SJSA1 (cell line): ENCODE data around the gene SSBP2. TPM values are rescaled to one million over a fixed set of nuclear protein-coding genes. Genes with fewer than 3 reads are reported as not detected.

Source experiments
- DNase-seq, 2 experiments: peaks; one replicate each; pipeline ENCODE4 v3.0.0-alpha.2; 2015 to 2020; ENCODE audit warnings: low spot score in 2 of 2, low read depth in 1 of 2
- H3K27ac ChIP-seq: fragments of 250-450 bp; sonication (Bioruptor Pico); 2 replicates; pipeline ENCODE4 v1.5.1; 2020; ENCODE audit warnings: mild to moderate bottlenecking, moderate library complexity
- H3K27me3 ChIP-seq: fragments of 250-450 bp; sonication (Bioruptor Pico); replicated peaks from 2 replicates; pipeline ENCODE4 v1.5.1; 2020; ENCODE audit warnings: mild to moderate bottlenecking, moderate library complexity
- H3K36me3 ChIP-seq: fragments of 250-450 bp; sonication (Bioruptor Pico); 2 replicates; pipeline ENCODE4 v1.5.1; 2020; ENCODE audit warnings: mild to moderate bottlenecking
- H3K4me1 ChIP-seq: fragments of 250-450 bp; sonication (Bioruptor Pico); replicated peaks from 2 replicates; pipeline ENCODE4 v1.6.1; 2021; ENCODE audit warnings: mild to moderate bottlenecking
- H3K4me3 ChIP-seq: fragments of 250-450 bp; sonication (Bioruptor Pico); 2 replicates; pipeline ENCODE4 v1.5.1; 2020; ENCODE audit warnings: mild to moderate bottlenecking
- H3K9me3 ChIP-seq: fragments of 250-450 bp; sonication (Bioruptor Pico); replicated peaks from 2 replicates; pipeline ENCODE4 v1.5.1; 2020; ENCODE audit warnings: mild to moderate bottlenecking
- total RNA-seq: library from RNA; depleted of rRNA; stranded (reverse); fragments of >200 nt; shearing (Covaris generic); gene quantifications from 2 replicates; pipeline ENCODE4 v1.2.3, GENCODE V29; 2014

SSBP2 gene
- total RNA-seq, 1 experiment from 2014 or later = 4.7 TPM

DNA sequence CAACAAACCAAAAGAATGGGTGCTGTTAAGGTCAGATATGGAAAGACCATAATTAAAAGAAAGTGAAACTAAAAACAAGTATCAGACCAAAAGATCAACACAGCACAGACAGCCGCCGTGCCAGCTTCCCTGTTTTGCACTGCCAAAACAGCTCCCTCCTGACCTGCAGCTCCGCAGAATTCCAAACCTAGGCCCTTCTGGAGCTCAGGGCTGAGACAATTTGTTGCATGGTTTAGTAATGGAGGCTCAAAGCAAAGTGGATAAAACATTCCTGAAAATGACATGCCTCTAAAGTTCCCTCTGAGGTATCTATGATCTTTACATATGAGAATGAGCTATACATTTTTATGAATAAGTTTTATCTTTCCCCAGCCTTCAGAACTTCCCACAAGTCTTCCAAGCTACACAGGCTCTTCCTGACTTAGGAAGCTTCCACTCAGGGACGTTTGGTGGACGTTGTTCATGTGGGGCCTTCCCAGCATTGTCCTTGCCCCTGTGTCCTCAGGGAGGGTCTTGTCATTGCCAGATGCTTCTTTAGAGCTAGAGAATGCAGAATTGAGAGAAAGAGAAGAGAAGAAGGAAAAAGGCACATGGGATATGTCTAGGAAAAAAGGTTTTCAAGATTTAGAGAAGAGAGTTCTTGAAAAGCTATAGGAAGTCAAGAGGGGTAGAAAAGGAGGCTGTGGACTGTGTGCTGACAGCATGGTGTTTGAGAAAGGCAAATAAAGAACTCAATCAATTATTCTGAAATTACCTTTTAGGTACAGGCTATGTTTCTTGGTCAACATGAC, 28.4 kb upstream of the SSBP2 start:
- H3K9me3 ChIP-seq = no peaks in the 10 kb centered on the region
- peak overlapping the region; percentile 39 for H3K27ac ChIP-seq
- H3K36me3 ChIP-seq = no peaks in the 10 kb centered on the region
- peak; percentile 51 to 58 for DNase-seq
- peak overlapping the region; percentile 14 for H3K4me3 ChIP-seq
- peaks cover 14% of the 10 kb centered on the region for H3K4me1 ChIP-seq
- no peaks in the 10 kb centered on the region for H3K27me3 ChIP-seq

DNA sequence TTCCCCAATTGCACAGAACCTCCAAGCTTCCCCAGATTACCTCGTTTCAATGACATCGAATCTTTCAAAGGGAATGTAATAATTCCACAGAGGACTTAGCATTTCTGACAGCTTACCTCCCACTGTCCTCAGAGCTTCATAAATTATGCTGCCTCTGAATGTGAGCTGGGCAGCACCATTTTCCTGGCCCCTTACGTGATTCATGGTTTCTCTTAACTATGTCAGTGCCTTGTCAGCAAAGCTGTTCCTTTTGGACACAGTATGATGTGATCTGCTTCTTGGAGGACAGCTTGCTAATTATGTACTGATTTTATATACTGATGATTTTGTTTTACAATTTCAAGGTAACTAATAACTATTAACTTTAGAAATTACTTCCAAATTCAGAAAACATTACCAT, 27.7 kb upstream of the SSBP2 start:
- peak in 1 of 2 experiments; percentile 36 for DNase-seq
- no peaks in the 10 kb centered on the region for H3K9me3 ChIP-seq
- H3K4me3 ChIP-seq = peak overlapping the region; percentile 14
- H3K27ac ChIP-seq = peak overlapping the region; percentile 39
- H3K4me1 ChIP-seq = peaks cover 14% of the 10 kb centered on the region
- no peaks in the 10 kb centered on the region for H3K27me3 ChIP-seq
- no peaks in the 10 kb centered on the region for H3K36me3 ChIP-seq

- Histone ChIP-seq H3K9me3 (no peaks in the 10 kb centered on the region), H3K27me3 (no peaks in the 10 kb centered on the region), H3K4me1 (peaks cover 14% of the 10 kb centered on the region), H3K4me3 (no peak overlapping the region), H3K36me3 (no peaks in the 10 kb centered on the region), H3K27ac (no peak overlapping the region)
- no peak for DNase-seq
Observed at GRCh38 chr5:81776258-81776657, 25.4 kb upstream of the SSBP2 start.

GRCh38 chr5:81774374-81774773, 23.5 kb upstream of the SSBP2 start:
- H3K27ac ChIP-seq = no peak overlapping the region
- H3K27me3 ChIP-seq = no peaks in the 10 kb centered on the region
- no peaks in the 10 kb centered on the region for H3K9me3 ChIP-seq
- no peak for DNase-seq
- H3K36me3 ChIP-seq = no peaks in the 10 kb centered on the region
- no peak overlapping the region for H3K4me3 ChIP-seq
- peaks cover 13% of the 10 kb centered on the region for H3K4me1 ChIP-seq

DNA sequence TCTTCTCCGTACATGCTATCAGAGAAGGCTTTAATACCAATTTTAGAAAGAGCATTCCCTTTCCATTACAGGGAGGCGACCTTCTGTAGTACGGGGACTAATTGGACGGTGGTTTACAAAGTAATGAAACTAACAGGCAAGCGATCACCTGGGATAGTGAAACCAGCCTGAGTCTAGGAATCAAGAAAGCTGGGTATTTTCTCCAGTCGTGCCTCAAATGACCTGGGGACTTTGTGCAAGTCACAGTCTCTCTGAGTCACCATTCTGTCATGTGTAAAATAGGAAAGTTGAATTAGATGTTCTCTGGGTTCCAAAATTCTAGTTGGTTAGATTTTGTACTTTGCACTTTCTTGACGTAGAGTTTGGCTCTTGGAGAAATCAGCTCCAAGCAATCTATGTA, 22.7 kb upstream of the SSBP2 start:
- Histone ChIP-seq H3K4me1 (peaks cover 13% of the 10 kb centered on the region), H3K27ac (no peak overlapping the region), H3K36me3 (no peaks in the 10 kb centered on the region), H3K9me3 (no peaks in the 10 kb centered on the region), H3K27me3 (no peaks in the 10 kb centered on the region), H3K4me3 (no peak overlapping the region)
- no peak for DNase-seq

- no peak overlapping the region for H3K27ac ChIP-seq
- DNase-seq = no peak
- H3K4me3 ChIP-seq = no peak overlapping the region
- H3K36me3 ChIP-seq = no peaks in the 10 kb centered on the region
- peaks cover 14% of the 10 kb centered on the region for H3K4me1 ChIP-seq
- no peaks in the 10 kb centered on the region for H3K27me3 ChIP-seq
- H3K9me3 ChIP-seq = no peaks in the 10 kb centered on the region
Observed at GRCh38 chr5:81773161-81773560, 22.3 kb upstream of the SSBP2 start.

- H3K36me3 ChIP-seq = no peaks in the 10 kb centered on the region
- no peaks in the 10 kb centered on the region for H3K27me3 ChIP-seq
- no peak overlapping the region for H3K4me3 ChIP-seq
- peaks cover 21% of the 10 kb centered on the region for H3K4me1 ChIP-seq
- DNase-seq = no peak
- H3K9me3 ChIP-seq = no peaks in the 10 kb centered on the region
- no peak overlapping the region for H3K27ac ChIP-seq
Observed at GRCh38 chr5:81772488-81772887, 21.6 kb upstream of the SSBP2 start.

- Histone ChIP-seq H3K36me3 (no peaks in the 10 kb centered on the region), H3K27me3 (no peaks in the 10 kb centered on the region), H3K4me1 (peaks cover 21% of the 10 kb centered on the region), H3K9me3 (no peaks in the 10 kb centered on the region), H3K27ac (peak overlapping the region; percentile 87), H3K4me3 (no peak overlapping the region)
- peak; percentile 47 to 88 for DNase-seq
Observed at GRCh38 chr5:81768935-81769452, 18.1 kb upstream of the SSBP2 start.

GRCh38 chr5:81767938-81768337, 17.0 kb upstream of the SSBP2 start:
- H3K27me3 ChIP-seq = no peaks in the 10 kb centered on the region
- H3K9me3 ChIP-seq = no peaks in the 10 kb centered on the region
- DNase-seq = peak in 1 of 2 experiments; percentile 53
- H3K4me3 ChIP-seq = no peak overlapping the region
- peaks cover 21% of the 10 kb centered on the region for H3K4me1 ChIP-seq
- peak overlapping the region; percentile 11 for H3K27ac ChIP-seq
- H3K36me3 ChIP-seq = no peaks in the 10 kb centered on the region

GRCh38 chr5:81767097-81767496, 16.2 kb upstream of the SSBP2 start:
- Histone ChIP-seq H3K9me3 (no peaks in the 10 kb centered on the region), H3K36me3 (no peaks in the 10 kb centered on the region), H3K4me1 (peaks cover 28% of the 10 kb centered on the region), H3K27me3 (no peaks in the 10 kb centered on the region), H3K4me3 (no peak overlapping the region), H3K27ac (no peak overlapping the region)
- DNase-seq = no peak

- Histone ChIP-seq H3K27me3 (no peaks in the 10 kb centered on the region), H3K9me3 (no peaks in the 10 kb centered on the region), H3K27ac (no peak overlapping the region), H3K4me3 (no peak overlapping the region), H3K4me1 (peaks cover 29% of the 10 kb centered on the region), H3K36me3 (no peaks in the 10 kb centered on the region)
- DNase-seq = no peak
Observed at GRCh38 chr5:81766611-81767010, 15.7 kb upstream of the SSBP2 start.

DNA sequence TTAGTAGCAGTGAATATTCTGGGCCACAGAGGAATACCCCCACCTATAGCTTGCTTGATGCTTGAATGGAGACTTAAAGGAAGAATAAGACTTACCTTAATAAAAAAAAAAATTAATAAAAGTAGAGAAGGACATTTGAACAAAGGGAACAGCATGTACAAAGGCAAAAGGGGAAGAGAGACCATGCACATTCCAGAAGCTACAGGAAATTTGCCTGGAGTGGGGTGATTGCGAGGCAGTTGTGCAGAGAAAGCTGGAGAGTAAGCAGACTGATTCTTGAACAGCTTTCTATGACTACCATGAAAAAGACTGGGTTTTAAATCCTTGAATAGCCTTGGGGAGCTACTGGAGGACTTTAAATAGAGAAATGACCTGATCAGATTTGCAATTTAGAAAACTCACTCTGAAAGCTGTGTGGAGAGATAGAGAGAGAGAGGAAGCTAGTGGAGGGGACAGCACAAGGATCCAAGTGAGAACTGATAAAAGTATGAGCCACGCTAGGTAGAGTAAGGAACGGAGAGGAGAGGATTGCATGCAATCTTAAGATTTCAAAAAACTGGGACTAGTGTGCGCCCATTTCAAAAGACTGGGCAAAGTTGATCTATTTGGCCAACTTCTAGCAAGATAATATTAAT, 12.5 kb upstream of the SSBP2 start:
- Histone ChIP-seq H3K27me3 (no peaks in the 10 kb centered on the region), H3K4me3 (no peak overlapping the region), H3K9me3 (no peaks in the 10 kb centered on the region), H3K27ac (no peak overlapping the region), H3K4me1 (peaks cover 22% of the 10 kb centered on the region), H3K36me3 (no peaks in the 10 kb centered on the region)
- DNase-seq = no peak

- H3K9me3 ChIP-seq = no peaks in the 10 kb centered on the region
- no peak overlapping the region for H3K4me3 ChIP-seq
- no peak overlapping the region for H3K27ac ChIP-seq
- H3K4me1 ChIP-seq = peaks cover 17% of the 10 kb centered on the region
- DNase-seq = no peak
- H3K27me3 ChIP-seq = no peaks in the 10 kb centered on the region
- H3K36me3 ChIP-seq = no peaks in the 10 kb centered on the region
Observed at GRCh38 chr5:81762853-81763252, 12.0 kb upstream of the SSBP2 start.

DNA sequence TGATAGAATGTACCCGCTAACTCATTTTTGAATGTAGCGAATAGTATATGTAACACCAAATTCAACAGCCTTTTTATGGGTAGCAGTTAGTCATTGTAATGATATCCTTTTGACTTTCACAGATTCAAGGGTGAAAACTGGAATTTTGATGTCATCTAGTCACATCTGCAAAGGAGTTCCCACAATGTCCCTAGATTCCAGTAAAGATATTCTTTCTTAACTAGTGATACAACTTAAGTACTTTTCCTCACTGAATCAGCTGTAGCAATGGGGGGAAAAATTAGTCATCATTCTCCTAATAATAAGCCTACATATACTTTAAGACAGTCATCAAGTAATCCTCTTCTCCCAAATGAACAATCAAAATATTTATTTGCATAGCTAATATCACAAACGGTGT, 11.5 kb upstream of the SSBP2 start:
- Histone ChIP-seq H3K27ac (no peak overlapping the region), H3K36me3 (no peaks in the 10 kb centered on the region), H3K4me3 (no peak overlapping the region), H3K4me1 (peaks cover 14% of the 10 kb centered on the region), H3K9me3 (no peaks in the 10 kb centered on the region), H3K27me3 (no peaks in the 10 kb centered on the region)
- DNase-seq = no peak
